Germinal center (tissue), 1 donor: ENCODE results near the gene CNPY1.
"Not testable (repeated sequence)": the region's sequence is repeated elsewhere in the genome, so short reads cannot be mapped to it uniquely, and the experiment has no call there.

ENCODE experiments used
- DNase-seq: peaks from one replicate; pipeline ENCODE4 v3.0.0; 2012; ENCODE audit warnings: mixed read lengths, low spot score

Gene CNPY1

GRCh38 chr7:155546449-155546848 lies at the start of gene CNPY1:
CNPY1 (minus strand) TSS chr7:155546559; CDS start chr7:155545929, 630 bp downstream.
- DNase-seq: not testable (repeated sequence)

- DNase-seq: no peak
These were observed 48.6 kb upstream of the CNPY1 start for GRCh38 chr7:155594961-155595366.

GRCh38 chr7:155594163-155594732 lies 47.9 kb upstream of the CNPY1 start:
- no peak for DNase-seq

- no peak for DNase-seq
These were observed 47.3 kb upstream of the CNPY1 start for GRCh38 chr7:155593461-155594162.

- no peak for DNase-seq
These were observed 44.9 kb upstream of the CNPY1 start for GRCh38 chr7:155591055-155591775.

- DNase-seq: no peak
These were observed 44.1 kb upstream of the CNPY1 start for GRCh38 chr7:155590215-155591018.

- no peak for DNase-seq
These were observed 42.9 kb upstream of the CNPY1 start for GRCh38 chr7:155589001-155589980.

- no peak for DNase-seq
These were observed 42.2 kb upstream of the CNPY1 start for GRCh38 chr7:155588468-155588998.

GRCh38 chr7:155587486-155587885 lies 41.1 kb upstream of the CNPY1 start:
- no peak for DNase-seq

GRCh38 chr7:155586843-155587440 lies 40.6 kb upstream of the CNPY1 start:
- DNase-seq: no peak

GRCh38 chr7:155585951-155586350 lies 39.6 kb upstream of the CNPY1 start:
- no peak for DNase-seq

GRCh38 chr7:155585532-155585895 lies 39.2 kb upstream of the CNPY1 start:
- no peak for DNase-seq

- no peak for DNase-seq
These were observed 38.6 kb upstream of the CNPY1 start for GRCh38 chr7:155584763-155585531.

GRCh38 chr7:155584261-155584660 lies 37.9 kb upstream of the CNPY1 start:
- DNase-seq: no peak

- DNase-seq: no peak
These were observed 37.3 kb upstream of the CNPY1 start for GRCh38 chr7:155583636-155584035.

- DNase-seq: no peak
These were observed 35.6 kb upstream of the CNPY1 start for GRCh38 chr7:155581954-155582353.

GRCh38 chr7:155581107-155581830 lies 34.9 kb upstream of the CNPY1 start:
- DNase-seq: no peak

- no peak for DNase-seq
These were observed 34.0 kb upstream of the CNPY1 start for GRCh38 chr7:155580367-155580766.

- no peak for DNase-seq
These were observed 33.2 kb upstream of the CNPY1 start for GRCh38 chr7:155579565-155579964.
